Liver (tissue), 9 donors: Measurements from ENCODE around the gene KRT28. TPM values are rescaled to one million over a fixed set of nuclear protein-coding genes. Genes with fewer than 3 reads are reported as not detected.

Source experiments
- DNase-seq: peaks from one replicate; pipeline ENCODE4 v3.0.0-alpha.2; 2017; ENCODE audit warnings: low spot score
- H3K27ac ChIP-seq, 2 donors: one replicate each; pipeline ENCODE4 v1.7.0; 2013; ENCODE audit warnings: inconsistent platforms in 2 of 2, low read length in 2 of 2, control low read depth in 1 of 2, low read depth in 1 of 2, mild to moderate bottlenecking in 1 of 2
- H3K27me3 ChIP-seq, 4 donors: one replicate each; pipeline versions ENCODE4 v1.6.1 to v1.7.0; 2013; ENCODE audit warnings: low read length in 3 of 4, inconsistent platforms in 1 of 4, mild to moderate bottlenecking in 1 of 4, moderate library complexity in 1 of 4; ENCODE audit not compliant: control insufficient read depth in 4 of 4, insufficient read depth in 4 of 4
- H3K36me3 ChIP-seq, 4 donors: one replicate each; pipeline versions ENCODE4 v1.6.1 to v1.7.0; 2013; ENCODE audit warnings: low read length in 3 of 4, mild to moderate bottlenecking in 3 of 4, low read depth in 1 of 4, moderate library complexity in 1 of 4; ENCODE audit not compliant: control insufficient read depth in 4 of 4, insufficient read depth in 3 of 4
- H3K4me1 ChIP-seq, 4 donors: one replicate each; pipeline versions ENCODE4 v1.6.1 to v1.7.0; 2013; ENCODE audit warnings: low read length in 3 of 4, mild to moderate bottlenecking in 3 of 4, moderate library complexity in 1 of 4; ENCODE audit not compliant: control insufficient read depth in 4 of 4, insufficient read depth in 4 of 4
- H3K4me3 ChIP-seq, 3 donors: one replicate each; pipeline versions ENCODE4 v1.6.1 to v1.7.0; 2013; ENCODE audit warnings: low read length in 3 of 3, control low read depth in 1 of 3, low read depth in 1 of 3, mild to moderate bottlenecking in 1 of 3
- H3K9ac ChIP-seq, 2 donors: one replicate each; pipeline ENCODE4 v1.7.0; 2013; ENCODE audit warnings: low read length in 2 of 2, mild to moderate bottlenecking in 2 of 2, moderate library complexity in 2 of 2, control low read depth in 1 of 2, low read depth in 1 of 2
- H3K9me3 ChIP-seq, 4 donors: one replicate each; pipeline versions ENCODE4 v1.6.1 to v1.7.0; 2013; ENCODE audit warnings: low read length in 3 of 4; ENCODE audit not compliant: control insufficient read depth in 4 of 4
- ATF3 ChIP-seq: IDR thresholded peaks from 2 replicates; pipeline ENCODE4 v1.6.1; 2016; ENCODE audit warnings: antibody characterized with exemption
- CTCF ChIP-seq: fragments of 150-350 bp; IDR thresholded peaks from 2 replicates; pipeline ENCODE4 v1.5.1; 2017; ENCODE audit warnings: improper control_type of control experiment, low read depth, low read length; ENCODE audit not compliant: missing input control
- EGR1 ChIP-seq, 2 donors: IDR thresholded peaks; 2 replicates each; pipeline ENCODE4 v1.6.1; 2016 to 2018; ENCODE audit warnings: antibody characterized with exemption in 2 of 2, low read depth in 2 of 2
- FOXA1 ChIP-seq: IDR thresholded peaks from 2 replicates; pipeline ENCODE4 v1.6.1; 2016; ENCODE audit warnings: antibody characterized with exemption
- FOXA2 ChIP-seq: IDR thresholded peaks from 2 replicates; pipeline ENCODE4 v1.6.1; 2016; ENCODE audit warnings: antibody characterized with exemption
- GABPA ChIP-seq, 2 donors: IDR thresholded peaks in 1 of 2; conservative IDR thresholded peaks in 1 of 2; 2 replicates each; pipeline ENCODE4 v1.6.1; 2016; ENCODE audit warnings: antibody characterized with exemption in 2 of 2, mild to moderate bottlenecking in 1 of 2, moderate library complexity in 1 of 2
- HNF4A ChIP-seq, 2 donors: conservative IDR thresholded peaks; 2 replicates each; pipeline ENCODE4 v1.6.1; 2016; ENCODE audit warnings: antibody characterized with exemption in 2 of 2, mild to moderate bottlenecking in 2 of 2
- HNF4G ChIP-seq: IDR thresholded peaks from 2 replicates; pipeline ENCODE4 v1.6.1; 2016; ENCODE audit warnings: antibody characterized with exemption
- JUND ChIP-seq, 2 donors: IDR thresholded peaks; 2 replicates each; pipeline ENCODE4 v1.6.1; 2016; ENCODE audit warnings: antibody characterized with exemption in 2 of 2
- MAX ChIP-seq: IDR thresholded peaks from 2 replicates; pipeline ENCODE4 v1.6.1; 2016; ENCODE audit warnings: antibody characterized with exemption
- NR2F2 ChIP-seq: IDR thresholded peaks from 2 replicates; pipeline ENCODE4 v1.6.1; 2016; ENCODE audit warnings: antibody characterized with exemption
- RAD21 ChIP-seq, 2 donors: IDR thresholded peaks; 2 replicates each; pipeline ENCODE4 v1.6.1; 2016; ENCODE audit warnings: antibody characterized with exemption in 2 of 2, mild to moderate bottlenecking in 2 of 2
- REST ChIP-seq: IDR thresholded peaks from 2 replicates; pipeline ENCODE4 v1.6.1; 2016; ENCODE audit warnings: antibody characterized with exemption, mild to moderate bottlenecking
- RXRA ChIP-seq, 2 donors: IDR thresholded peaks; 2 replicates each; pipeline ENCODE4 v1.6.1; 2017 to 2018; ENCODE audit warnings: antibody characterized with exemption in 2 of 2, mild to moderate bottlenecking in 1 of 2
- SP1 ChIP-seq: IDR thresholded peaks from 2 replicates; pipeline ENCODE4 v1.6.1; 2018; ENCODE audit warnings: antibody characterized with exemption, mild to moderate bottlenecking
- TAF1 ChIP-seq: conservative IDR thresholded peaks from 2 replicates; pipeline ENCODE4 v1.6.1; 2016; ENCODE audit warnings: antibody characterized with exemption, mild to moderate bottlenecking
- YY1 ChIP-seq: IDR thresholded peaks from 2 replicates; pipeline ENCODE4 v1.6.1; 2016; ENCODE audit warnings: antibody characterized with exemption, mild to moderate bottlenecking
- ZBTB33 ChIP-seq: IDR thresholded peaks from 2 replicates; pipeline ENCODE4 v1.6.1; 2016; ENCODE audit warnings: antibody characterized with exemption
- WGBS: extraction: QIAGEN DNeasy Blood & Tissue Kit; methylation state at CpG from one replicate; pipeline ENCODE4 v1.1.7; 2013; 5-methylcytosine and 5-hydroxymethylcytosine counted together
- polyA plus RNA-seq, 2 donors: library from polyadenylated mRNA; stranded (reverse) in 1 of 2; unstranded in 1 of 2; fragments of 200-250 nt in 1 of 2; fragments of >200 nt in 1 of 2; fragmentation: Nextera tagmentation in 1 of 2; extraction: Ambion mirVana in 1 of 2; gene quantifications; one replicate each; pipeline versions ENCODE4 v1.2.1 to v1.2.3, GENCODE V29; 2013 to 2015
- total RNA-seq, 2 donors: library from RNA; depleted of rRNA; stranded (reverse); fragments of >200 nt; gene quantifications; one replicate each; pipeline ENCODE4 v1.2.3, GENCODE V29; 2014
- donor health status: healthy.
- donor health status: healthy.
- donor health status: healthy.
- donor health status: healthy.
- donor health status: healthy.

KRT28 gene
- total and polyA plus RNA-seq, 4 donors = not detected

GRCh38 chr17:40841246-40841645, 41.5 kb upstream of the KRT28 start:
- H3K4me3 ChIP-seq = no peak overlapping the region
- no peaks in the 10 kb centered on the region for H3K36me3 ChIP-seq
- H3K4me1 ChIP-seq = no peaks in the 10 kb centered on the region
- no peaks in the 10 kb centered on the region for H3K27me3 ChIP-seq
- no peak overlapping the region for H3K27ac ChIP-seq
- DNase-seq = no peak
- 90% methylated on average over 3 of the region's 3 CpGs for WGBS
- H3K9ac ChIP-seq = no peak overlapping the region
- TF ChIP-seq NR2F2 (no peak), FOXA1 (no peak), HNF4G (no peak), ZBTB33 (no peak), TAF1 (no peak), MAX (no peak), JUND (IDR thresholded peaks at IDR 0.05) (no peak), REST (no peak), GABPA (IDR thresholded peaks at IDR 0.05 in 1 of 2, conservative IDR thresholded peaks at IDR 0.05 in 1 of 2) (no peak), SP1 (no peak), CTCF (no peak), FOXA2 (no peak), RAD21 (IDR thresholded peaks at IDR 0.05) (no peak), RXRA (IDR thresholded peaks at IDR 0.05) (no peak), YY1 (no peak), ATF3 (no peak), HNF4A (conservative IDR thresholded peaks at IDR 0.05) (no peak), EGR1 (IDR thresholded peaks at IDR 0.05; ENCODE audit: low read depth in 2 of 2) (no peak)
- no peaks in the 10 kb centered on the region for H3K9me3 ChIP-seq
